NCI-H2107 treated with DMSO at 0.1 percent for 48 hours (cell line): ENCODE measurements around the gene SLC51B.
"Not testable (repeated sequence)": the region's sequence is repeated elsewhere in the genome, so short reads cannot be mapped to it uniquely, and the experiment has no call there.

ENCODE experiments used
- DNase-seq: peaks from one replicate; lab custom pipeline; 2025; ENCODE audit not compliant: unreplicated experiment; lab: John Stamatoyannopoulos, UW

The SLC51B gene

DNA sequence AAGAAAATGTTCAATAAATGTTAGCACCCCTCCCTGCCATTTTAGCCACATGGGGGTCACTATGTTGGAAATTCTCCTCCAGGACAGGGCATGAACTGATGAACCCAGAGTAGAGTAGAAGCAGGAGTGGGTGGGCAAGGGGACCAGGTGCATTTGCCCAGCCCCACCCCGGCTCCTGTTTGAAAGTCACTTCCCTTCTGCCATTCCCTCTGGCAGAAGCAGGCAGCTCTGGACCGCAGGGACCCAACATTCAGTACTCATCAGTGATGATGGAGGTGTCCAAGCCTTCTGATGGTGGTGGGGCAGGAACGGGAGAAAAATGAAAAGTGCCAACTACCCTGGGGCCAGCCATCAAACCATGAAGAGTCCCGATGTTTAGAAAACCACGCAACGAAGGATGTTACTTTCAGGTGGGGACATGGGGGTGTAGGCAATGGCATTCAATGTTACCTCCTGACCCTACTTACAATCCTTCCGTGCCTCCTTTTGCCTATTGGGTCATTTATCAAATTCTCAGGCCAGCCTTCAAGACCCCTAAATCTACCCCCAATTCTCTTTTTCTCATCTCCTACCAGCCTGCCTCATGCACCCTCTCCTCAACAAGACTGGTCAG is 52.6 kb downstream of the SLC51B start:
- DNase-seq = no peak

- DNase-seq = no peak
These were observed 54.1 kb downstream of the SLC51B start for GRCh38 chr15:65099336-65099735.

- not testable (repeated sequence) for DNase-seq
These were observed 54.6 kb downstream of the SLC51B start for GRCh38 chr15:65099801-65100200.

- no peak for DNase-seq
These were observed 55.3 kb downstream of the SLC51B start for GRCh38 chr15:65100442-65100841.

DNA sequence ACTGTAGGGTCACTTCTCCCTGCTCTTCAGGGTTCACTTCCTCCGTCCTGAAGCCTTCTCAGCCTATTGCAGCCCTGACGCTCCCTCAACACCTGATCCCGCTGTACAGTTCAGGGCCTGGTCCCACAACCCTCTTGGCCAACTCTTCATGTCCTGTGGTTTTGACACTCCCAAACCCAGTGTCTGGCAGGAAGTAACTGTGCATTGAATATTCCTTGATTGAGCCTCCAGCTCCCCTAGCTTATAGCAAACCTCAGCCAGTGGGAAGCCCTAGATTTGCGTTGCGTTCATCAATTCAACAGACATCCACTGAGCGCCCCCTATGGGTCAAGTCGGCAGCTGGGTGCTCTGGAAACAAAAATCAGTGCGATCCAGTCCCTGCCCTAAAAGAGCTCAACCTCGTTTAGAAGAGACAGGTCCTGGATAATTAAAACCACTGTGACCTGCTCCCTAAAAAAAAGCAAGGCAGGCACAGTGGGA is 56.3 kb downstream of the SLC51B start:
- no peak for DNase-seq

GRCh38 chr15:65101891-65102708 is 56.9 kb downstream of the SLC51B start:
- DNase-seq = no peak

GRCh38 chr15:65102912-65103311 is 57.7 kb downstream of the SLC51B start:
- no peak for DNase-seq
